GM18951 (cell line): ENCODE results near the gene RUFY4.
"Not testable (repeated sequence)": the region's sequence is repeated elsewhere in the genome, so short reads cannot be mapped to it uniquely, and the experiment has no call there.

Experiments
- POLR2A ChIP-seq: IDR thresholded peaks from 4 replicates; pipeline ENCODE4 v1.6.1; 2011; ENCODE audit warnings: mild to moderate bottlenecking; ENCODE audit not compliant: insufficient read length, insufficient read depth; ENCODE audit errors: extremely low read depth
- in situ Hi-C: fragments of 300-500 bp; cut with MboI; formaldehyde crosslinking; loops from one replicate; pipeline ENCODE4 v1.12.0; 2022; ENCODE audit warnings: low sequenced_read_pairs, mixed read lengths, inconsistent platforms; ENCODE audit not compliant: unreplicated experiment

Gene RUFY4

GRCh38 chr2:218068721-218069334 is at the start of gene RUFY4:
Gene RUFY4 (plus strand): TSS chr2:218069253. CDS start chr2:218070606, 1,353 bp downstream.
- in situ Hi-C loops: not testable (repeated sequence)

- TF ChIP-seq POLR2A: no peak
- in situ Hi-C loops: no loop called here
Observed at GRCh38 chr2:218019411-218020060, 49.5 kb upstream of the RUFY4 start.

- no peak for TF ChIP-seq POLR2A
- in situ Hi-C loops: no loop called here
Observed at GRCh38 chr2:218020281-218020680, 48.8 kb upstream of the RUFY4 start.

GRCh38 chr2:218020966-218021535 is 48.0 kb upstream of the RUFY4 start:
- TF ChIP-seq POLR2A: no peak
- in situ Hi-C loops: no loop called here

DNA sequence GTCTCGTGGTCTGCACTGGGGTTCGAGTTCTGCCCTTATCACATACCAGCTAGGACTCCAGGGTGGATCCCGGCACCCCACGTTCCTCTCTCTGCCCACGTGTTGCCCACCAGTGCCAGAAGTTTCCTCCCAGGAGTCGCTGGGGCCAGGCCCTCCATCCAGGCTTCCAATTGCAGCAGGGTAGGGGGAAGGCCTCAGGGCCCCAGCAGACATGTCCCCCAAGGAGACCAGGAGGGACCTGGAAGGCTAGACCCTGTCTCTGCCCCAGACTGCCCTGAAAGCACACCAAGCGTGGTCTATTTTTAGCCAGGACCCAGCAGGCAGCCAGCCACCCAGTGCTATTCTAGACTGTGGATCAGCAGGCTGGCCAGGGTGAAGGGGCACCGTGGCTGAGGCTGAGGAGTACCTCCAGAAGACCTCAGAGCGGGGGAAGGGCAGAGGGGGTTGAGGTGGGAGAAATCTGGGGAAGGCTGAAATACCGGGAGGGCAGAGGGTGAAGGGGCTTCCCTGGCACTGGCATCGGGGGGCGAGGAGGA is 47.4 kb upstream of the RUFY4 start:
- TF ChIP-seq POLR2A: no peak
- in situ Hi-C loops: no loop called here

GRCh38 chr2:218022131-218022850 is 46.8 kb upstream of the RUFY4 start:
- TF ChIP-seq POLR2A: no peak
- in situ Hi-C loops: no loop called here

DNA sequence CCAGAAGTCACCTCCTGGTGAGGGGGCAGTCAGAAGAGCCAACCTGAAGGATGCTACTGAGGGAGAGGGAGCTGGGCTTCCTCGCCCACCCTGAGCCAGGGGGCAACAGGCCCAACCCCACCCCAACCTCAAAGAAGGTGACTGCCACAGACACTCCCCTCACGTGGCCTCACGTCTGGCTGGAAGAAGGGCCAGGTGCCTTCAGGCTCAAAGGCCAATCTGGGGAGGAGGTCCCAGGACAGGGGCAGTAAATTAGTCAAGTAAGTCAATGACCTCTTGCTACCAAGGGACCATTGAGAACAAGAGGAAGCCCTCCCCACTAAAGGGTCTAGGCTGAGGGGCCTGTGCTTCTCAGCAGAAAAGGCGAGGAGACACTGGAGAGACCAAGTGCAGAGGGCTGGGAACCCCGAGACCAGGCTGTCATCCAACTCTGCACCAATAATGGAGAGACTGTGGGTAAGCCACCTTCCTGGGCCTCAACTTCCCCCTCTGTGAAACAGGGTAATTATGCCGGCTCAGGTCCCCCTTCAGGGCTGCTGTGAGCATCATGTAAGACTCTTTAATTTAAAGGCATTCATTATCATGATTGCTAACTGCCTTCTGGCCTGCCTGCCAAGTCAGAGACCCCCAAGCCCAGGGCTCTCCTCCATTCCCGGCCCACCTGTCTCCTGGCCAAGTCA is 46.1 kb upstream of the RUFY4 start:
- no peak for TF ChIP-seq POLR2A
- in situ Hi-C loops: no loop called here

DNA sequence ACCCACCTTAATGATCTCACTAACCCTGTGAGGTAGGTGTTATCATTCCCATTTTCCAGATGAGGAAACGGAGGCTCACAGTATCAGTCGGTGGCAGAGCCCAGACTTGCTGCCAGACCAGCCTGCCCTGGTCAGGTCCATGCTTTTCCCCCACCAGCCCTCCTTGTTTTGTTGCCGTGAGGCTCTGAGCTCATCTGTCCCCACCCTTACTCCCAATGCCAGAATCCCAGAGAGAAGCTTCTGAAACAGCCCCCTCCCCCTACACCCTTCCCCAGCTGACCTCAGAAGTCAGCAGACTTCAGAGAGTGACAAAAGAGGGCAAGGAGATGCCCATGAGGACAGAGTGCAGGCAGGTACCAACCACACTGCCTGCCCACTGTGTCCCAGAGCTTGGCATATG is 45.4 kb upstream of the RUFY4 start:
- TF ChIP-seq POLR2A: no peak
- in situ Hi-C loops: no loop called here

DNA sequence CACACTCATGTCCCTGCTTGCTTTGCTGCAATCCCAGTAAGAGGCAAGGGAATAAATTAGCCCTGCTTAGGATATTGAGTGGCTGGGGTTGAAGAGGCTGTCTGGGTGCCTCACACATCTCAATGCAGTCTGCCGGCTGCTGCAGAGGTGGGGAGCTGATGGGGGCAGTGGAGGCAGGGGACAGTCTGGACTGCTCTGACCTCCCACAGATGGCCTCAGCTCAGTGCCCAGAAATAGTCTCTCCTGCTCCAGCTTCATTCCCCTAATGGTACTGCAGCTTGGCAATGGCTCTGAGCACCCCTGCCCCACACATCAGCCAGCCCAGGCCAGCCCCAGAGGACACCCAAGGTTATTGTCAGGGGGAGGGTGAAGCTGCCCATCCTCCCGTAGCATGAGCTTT is 44.7 kb upstream of the RUFY4 start:
- no peak for TF ChIP-seq POLR2A
- in situ Hi-C loops: no loop called here

DNA sequence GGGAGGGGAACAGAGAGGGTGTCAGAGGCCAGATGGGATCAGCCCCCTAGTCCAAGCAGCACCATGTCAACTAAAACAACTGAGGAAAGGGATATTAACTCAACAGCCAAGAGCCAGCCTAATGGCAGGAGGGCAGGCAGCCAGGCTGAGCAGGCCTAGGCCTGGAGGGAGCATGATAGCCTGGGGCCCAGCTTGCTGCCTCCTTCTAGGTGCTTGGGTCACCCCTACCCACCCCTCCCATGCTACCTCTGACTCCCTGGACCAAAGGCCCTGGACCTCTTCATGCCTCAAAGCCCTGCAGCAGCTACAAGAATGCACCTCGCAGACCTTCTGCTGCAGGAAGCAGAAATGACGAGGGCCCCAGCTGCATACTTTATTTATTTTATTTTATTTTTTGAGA is 44.2 kb upstream of the RUFY4 start:
- TF ChIP-seq POLR2A: no peak
- in situ Hi-C loops: no loop called here

- no peak for TF ChIP-seq POLR2A
- in situ Hi-C loops: no loop called here
Observed at GRCh38 chr2:218026244-218026643, 42.8 kb upstream of the RUFY4 start.

- in situ Hi-C loops: no loop called here
- no peak for TF ChIP-seq POLR2A
Observed at GRCh38 chr2:218026676-218027425, 42.2 kb upstream of the RUFY4 start.
